GM15510 (cell line): ENCODE results near the gene SELENOI.

Experiments used
- POLR2A ChIP-seq: IDR thresholded peaks from 3 replicates; pipeline ENCODE4 v1.6.1; 2011; ENCODE audit warnings: borderline replicate concordance; ENCODE audit not compliant: insufficient read length; ENCODE audit errors: extremely low read depth

The SELENOI gene

GRCh38 chr2:26422947-26423629 is 77.1 kb downstream of the SELENOI start:
- TF ChIP-seq POLR2A = no peak

- TF ChIP-seq POLR2A = no peak
Observed at GRCh38 chr2:26423750-26424149, 77.8 kb downstream of the SELENOI start.

GRCh38 chr2:26424221-26424620 is 78.3 kb downstream of the SELENOI start:
- TF ChIP-seq POLR2A = no peak

GRCh38 chr2:26428846-26429245 is 82.9 kb downstream of the SELENOI start:
- TF ChIP-seq POLR2A = no peak

GRCh38 chr2:26429779-26430578 is 84.0 kb downstream of the SELENOI start:
- TF ChIP-seq POLR2A = no peak

GRCh38 chr2:26430826-26431225 is 84.9 kb downstream of the SELENOI start:
- no peak for TF ChIP-seq POLR2A

GRCh38 chr2:26432363-26432762 is 86.4 kb downstream of the SELENOI start:
- no peak for TF ChIP-seq POLR2A

- TF ChIP-seq POLR2A = no peak
Observed at GRCh38 chr2:26432859-26433258, 86.9 kb downstream of the SELENOI start.

- TF ChIP-seq POLR2A = no peak
Observed at GRCh38 chr2:26435106-26435505, 89.2 kb downstream of the SELENOI start.

- no peak for TF ChIP-seq POLR2A
Observed at GRCh38 chr2:26438526-26438925, 92.6 kb downstream of the SELENOI start.

- TF ChIP-seq POLR2A = no peak
Observed at GRCh38 chr2:26438926-26439325, 93.0 kb downstream of the SELENOI start.

GRCh38 chr2:26442301-26442700 is 96.4 kb downstream of the SELENOI start:
- no peak for TF ChIP-seq POLR2A

GRCh38 chr2:26442707-26443106 is 96.8 kb downstream of the SELENOI start:
- TF ChIP-seq POLR2A = no peak

- no peak for TF ChIP-seq POLR2A
Observed at GRCh38 chr2:26444236-26444635, 98.3 kb downstream of the SELENOI start.
